Esophagus squamous epithelium (tissue), 4 donors: ENCODE results near the gene TUBA1A.

Experiments used
- POLR2A ChIP-seq, 4 donors: fragments of 450-650 bp; IDR thresholded peaks; one replicate each; pipeline ENCODE4 v1.6.1; 2017; ENCODE audit warnings: antibody characterized with exemption in 4 of 4, mild to moderate bottlenecking in 4 of 4, moderate library complexity in 3 of 4
- TF ChIP-seq, protein P1 (sequence below), 6 experiments: fragments of 450-650 bp in 4 of 6; fragments of 200-600 bp in 2 of 6; sonication (generic) in 2 of 6; IDR thresholded peaks; one replicate each; pipeline ENCODE4 v1.5.1; 2016 to 2019; ENCODE audit warnings: antibody characterized with exemption in 6 of 6, mild to moderate bottlenecking in 4 of 6, moderate library complexity in 4 of 6

DNA sequence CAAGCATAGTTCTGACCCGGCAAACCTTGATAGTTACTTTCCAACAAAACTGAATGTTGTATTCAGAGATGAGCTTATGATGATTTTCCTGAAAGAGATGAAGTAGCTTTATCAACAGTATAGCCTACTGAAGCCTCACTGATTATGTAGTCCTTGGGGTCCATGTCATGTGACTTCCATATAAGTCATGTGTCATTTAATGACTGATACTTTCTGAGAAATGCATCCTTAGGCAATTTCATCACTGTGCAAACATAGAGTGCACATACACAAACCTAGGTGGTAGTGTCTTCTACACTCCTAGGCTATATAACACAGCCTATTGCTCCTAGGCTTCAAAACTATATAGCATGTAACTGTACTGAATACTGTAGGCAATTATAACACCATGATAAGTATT lies 47.5 kb upstream of the TUBA1A start:
- TF ChIP-seq, protein P1, sequence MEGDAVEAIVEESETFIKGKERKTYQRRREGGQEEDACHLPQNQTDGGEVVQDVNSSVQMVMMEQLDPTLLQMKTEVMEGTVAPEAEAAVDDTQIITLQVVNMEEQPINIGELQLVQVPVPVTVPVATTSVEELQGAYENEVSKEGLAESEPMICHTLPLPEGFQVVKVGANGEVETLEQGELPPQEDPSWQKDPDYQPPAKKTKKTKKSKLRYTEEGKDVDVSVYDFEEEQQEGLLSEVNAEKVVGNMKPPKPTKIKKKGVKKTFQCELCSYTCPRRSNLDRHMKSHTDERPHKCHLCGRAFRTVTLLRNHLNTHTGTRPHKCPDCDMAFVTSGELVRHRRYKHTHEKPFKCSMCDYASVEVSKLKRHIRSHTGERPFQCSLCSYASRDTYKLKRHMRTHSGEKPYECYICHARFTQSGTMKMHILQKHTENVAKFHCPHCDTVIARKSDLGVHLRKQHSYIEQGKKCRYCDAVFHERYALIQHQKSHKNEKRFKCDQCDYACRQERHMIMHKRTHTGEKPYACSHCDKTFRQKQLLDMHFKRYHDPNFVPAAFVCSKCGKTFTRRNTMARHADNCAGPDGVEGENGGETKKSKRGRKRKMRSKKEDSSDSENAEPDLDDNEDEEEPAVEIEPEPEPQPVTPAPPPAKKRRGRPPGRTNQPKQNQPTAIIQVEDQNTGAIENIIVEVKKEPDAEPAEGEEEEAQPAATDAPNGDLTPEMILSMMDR (IDR thresholded peaks at IDR 0.05), result no peak
- no peak for TF ChIP-seq POLR2A (IDR thresholded peaks at IDR 0.05)
